BLaER1 treated with 17β-estradiol and CSF1 and Interleukin-3, amounts not matched to agents 10 nM and 100 nM (cell line): ENCODE data around the gene WNT3.

Experiments
- H3K27ac ChIP-seq, 11 experiments: shearing (Covaris generic); formaldehyde crosslinking; 2 replicates each; pipeline ENCODE4 v1.8.1; 2022
- H3K27me3 ChIP-seq, 11 experiments: shearing (Covaris generic); formaldehyde crosslinking; 2 replicates each; pipeline ENCODE4 v1.8.1; 2022
- H3K36me3 ChIP-seq, 11 experiments: shearing (Covaris generic); formaldehyde crosslinking; 2 replicates each; pipeline ENCODE4 v1.8.1; 2022
- H3K4me1 ChIP-seq, 10 experiments: shearing (Covaris generic); formaldehyde crosslinking; 2 replicates each; pipeline ENCODE4 v1.8.1; 2022
- H3K4me2 ChIP-seq, 11 experiments: shearing (Covaris generic); formaldehyde crosslinking; 2 replicates each; pipeline ENCODE4 v1.8.1; 2022
- H3K4me3 ChIP-seq, 10 experiments: shearing (Covaris generic); formaldehyde crosslinking; 2 replicates each; pipeline ENCODE4 v1.8.1; 2022
- H3K9ac ChIP-seq, 11 experiments: shearing (Covaris generic); formaldehyde crosslinking; 2 replicates each; pipeline ENCODE4 v1.8.1; 2022
- H3K9me3 ChIP-seq, 11 experiments: shearing (Covaris generic); formaldehyde crosslinking; replicated peaks in 1 of 11; 2 replicates each; pipeline ENCODE4 v1.8.1; 2022
- H4K20me1 ChIP-seq, 11 experiments: shearing (Covaris generic); formaldehyde crosslinking; 2 replicates each; pipeline ENCODE4 v1.8.1; 2022
- Cebpa-rat ChIP-seq, 11 experiments: shearing (Covaris generic); IDR thresholded peaks; 2 replicates each; pipeline ENCODE4 v1.8.1; 2022

Gene WNT3

GRCh38 chr17:46777943-46778915 is 40.3 kb downstream of the WNT3 start:
- no peak for TF ChIP-seq Cebpa-rat (IDR thresholded peaks at IDR 0.05)
- peaks cover 0 to 6% (median 0%) of the 10 kb centered on the region in 11 experiments; a peak in 1 of 22 replicates for H3K27me3 ChIP-seq
- no peak overlapping the region for H3K4me3 ChIP-seq
- peaks cover under 1 to 43% (median 30%) of the 10 kb centered on the region in 10 experiments for H3K4me1 ChIP-seq
- peak overlapping the region in 7 of 11 experiments; percentile 68 to 85 (median 75); a peak in 9 of 22 replicates for H3K4me2 ChIP-seq
- no peak overlapping the region for H3K27ac ChIP-seq
- no peak overlapping the region for H3K9ac ChIP-seq
- no peaks in the 10 kb centered on the region for H3K36me3 ChIP-seq
- no peaks in the 10 kb centered on the region; a peak in 2 of 22 replicates for H4K20me1 ChIP-seq
- H3K9me3 ChIP-seq: no peaks in the 10 kb centered on the region

GRCh38 chr17:46776298-46777005 is 42.0 kb downstream of the WNT3 start:
- Histone ChIP-seq H3K36me3 (no peaks in the 10 kb centered on the region), H3K4me2 (peak overlapping the region; percentile 2 to 85 (median 73); a peak in 18 of 22 replicates), H3K9ac (peak overlapping the region in 1 of 11 experiments; percentile 31; a peak in 1 of 22 replicates), H3K4me1 (peaks cover 11 to 57% (median 44%) of the 10 kb centered on the region in 10 experiments), H3K27me3 (peaks cover 0 to 14% (median 7%) of the 10 kb centered on the region in 11 experiments; a peak in 14 of 22 replicates), H3K9me3 (no peaks in the 10 kb centered on the region), H3K4me3 (no peak overlapping the region), H3K27ac (no peak overlapping the region), H4K20me1 (no peaks in the 10 kb centered on the region; a peak in 2 of 22 replicates)
- TF ChIP-seq Cebpa-rat (IDR thresholded peaks at IDR 0.05): no peak

GRCh38 chr17:46774108-46774737 is 44.3 kb downstream of the WNT3 start:
- Histone ChIP-seq H3K27ac (no peak overlapping the region), H4K20me1 (peaks cover 0 to 9% (median 0%) of the 10 kb centered on the region in 11 experiments; a peak in 2 of 22 replicates), H3K4me1 (peaks cover 11 to 64% (median 54%) of the 10 kb centered on the region in 10 experiments), H3K27me3 (peaks cover 20 to 36% (median 30%) of the 10 kb centered on the region in 11 experiments), H3K36me3 (no peaks in the 10 kb centered on the region), H3K9me3 (no peaks in the 10 kb centered on the region), H3K4me3 (no peak overlapping the region), H3K9ac (no peak overlapping the region), H3K4me2 (peak overlapping the region in 9 of 11 experiments; percentile 12 to 97 (median 45); a peak in 15 of 22 replicates)
- no peak for TF ChIP-seq Cebpa-rat (IDR thresholded peaks at IDR 0.05)

GRCh38 chr17:46773676-46774075 is 44.8 kb downstream of the WNT3 start:
- Histone ChIP-seq H3K4me3 (no peak overlapping the region), H3K27ac (no peak overlapping the region), H3K27me3 (peaks cover 20 to 38% (median 33%) of the 10 kb centered on the region in 11 experiments), H3K4me2 (peak overlapping the region in 9 of 11 experiments; percentile 12 to 97 (median 45); a peak in 15 of 22 replicates), H3K9ac (no peak overlapping the region), H3K9me3 (no peaks in the 10 kb centered on the region), H4K20me1 (peaks cover 0 to 9% (median 0%) of the 10 kb centered on the region in 11 experiments; a peak in 2 of 22 replicates), H3K36me3 (no peaks in the 10 kb centered on the region), H3K4me1 (peaks cover 11 to 61% (median 54%) of the 10 kb centered on the region in 10 experiments)
- no peak for TF ChIP-seq Cebpa-rat (IDR thresholded peaks at IDR 0.05)

GRCh38 chr17:46773221-46773605 is 45.3 kb downstream of the WNT3 start:
- Histone ChIP-seq H3K27me3 (peaks cover 20 to 38% (median 34%) of the 10 kb centered on the region in 11 experiments), H3K36me3 (no peaks in the 10 kb centered on the region), H4K20me1 (peaks cover 0 to 9% (median 0%) of the 10 kb centered on the region in 11 experiments; a peak in 2 of 22 replicates), H3K4me3 (no peak overlapping the region), H3K27ac (no peak overlapping the region), H3K9ac (no peak overlapping the region), H3K4me1 (peaks cover 11 to 61% (median 54%) of the 10 kb centered on the region in 10 experiments), H3K9me3 (no peaks in the 10 kb centered on the region), H3K4me2 (peak overlapping the region; percentile 40 to 97 (median 93); a peak in 21 of 22 replicates)
- TF ChIP-seq Cebpa-rat (IDR thresholded peaks at IDR 0.05): no peak

- Histone ChIP-seq H3K4me2 (peak overlapping the region; percentile 90 to 98 (median 94)), H3K27me3 (peaks cover 20 to 38% (median 34%) of the 10 kb centered on the region in 11 experiments), H3K9ac (peak overlapping the region; percentile 66 to 91 (median 81); a peak in 14 of 22 replicates), H3K4me3 (peak overlapping the region; percentile 58 to 78 (median 67)), H4K20me1 (peaks cover 0 to 9% (median 0%) of the 10 kb centered on the region in 11 experiments; a peak in 2 of 22 replicates), H3K9me3 (no peaks in the 10 kb centered on the region), H3K36me3 (no peaks in the 10 kb centered on the region), H3K4me1 (peaks cover 11 to 58% (median 52%) of the 10 kb centered on the region in 10 experiments), H3K27ac (peak overlapping the region in 6 of 11 experiments; percentile 60 to 83 (median 72); a peak in 11 of 22 replicates)
- TF ChIP-seq Cebpa-rat (IDR thresholded peaks at IDR 0.05): no peak
These were observed 45.8 kb downstream of the WNT3 start for GRCh38 chr17:46772475-46773220.

- Histone ChIP-seq H3K4me1 (peaks cover 11 to 50% (median 44%) of the 10 kb centered on the region in 10 experiments), H3K36me3 (no peaks in the 10 kb centered on the region), H3K4me3 (peak overlapping the region; percentile 58 to 78 (median 67)), H3K9ac (peak overlapping the region; percentile 71 to 91 (median 81)), H4K20me1 (peaks cover 0 to 9% (median 0%) of the 10 kb centered on the region in 11 experiments; a peak in 2 of 22 replicates), H3K27ac (peak overlapping the region in 10 of 11 experiments; percentile 17 to 83 (median 78); a peak in 18 of 22 replicates), H3K9me3 (no peaks in the 10 kb centered on the region), H3K27me3 (peaks cover 20 to 38% (median 32%) of the 10 kb centered on the region in 11 experiments), H3K4me2 (peak overlapping the region; percentile 90 to 98 (median 94))
- no peak for TF ChIP-seq Cebpa-rat (IDR thresholded peaks at IDR 0.05)
These were observed 46.7 kb downstream of the WNT3 start for GRCh38 chr17:46771561-46772474.
